Right cardiac atrium (tissue), 5 donors: ENCODE results near the gene SPON1. TPM values are rescaled to one million over a fixed set of nuclear protein-coding genes. Genes with fewer than 3 reads are reported as not detected.
"Not testable (repeated sequence)": the region's sequence is repeated elsewhere in the genome, so short reads cannot be mapped to it uniquely, and the experiment has no call there.

Experiments
- ATAC-seq, 2 donors: fragments of 200-7000 bp; cut with Tn5 transposase; one replicate each; pipeline versions ENCODE4 v1.8.0 to v1.9.1; 2020; ENCODE audit warnings: moderate library complexity in 2 of 2, mild to moderate bottlenecking in 1 of 2
- DNase-seq, 3 donors: peaks; one replicate each; pipeline ENCODE4 v3.0.0-alpha.2; 2020
- H3K27ac ChIP-seq: one replicate; pipeline ENCODE4 v1.5.1; 2013; ENCODE audit warnings: mild to moderate bottlenecking, low read length, control low read depth, moderate library complexity
- H3K27me3 ChIP-seq: one replicate; pipeline ENCODE4 v1.6.1; 2013; ENCODE audit not compliant: control insufficient read depth, insufficient read depth
- H3K4me1 ChIP-seq: one replicate; pipeline ENCODE4 v1.6.1; 2013; ENCODE audit warnings: low read length; ENCODE audit not compliant: control insufficient read depth, insufficient read depth
- H3K4me3 ChIP-seq: one replicate; pipeline ENCODE4 v1.5.1; 2013; ENCODE audit warnings: low read length, control low read depth
- H3K9me3 ChIP-seq: one replicate; pipeline ENCODE4 v1.6.1; 2013; ENCODE audit warnings: low read length; ENCODE audit not compliant: control insufficient read depth
- WGBS: extraction: QIAGEN DNeasy Blood & Tissue Kit; methylation state at CpG from one replicate; pipeline ENCODE4 v1.1.7; 2013; 5-methylcytosine and 5-hydroxymethylcytosine counted together
- intact Hi-C, 4 donors: fragments of 100-400 bp; cut with DNase I; formaldehyde crosslinking; loops; one replicate each; pipeline versions ENCODE4 v1.11.0 to v1.14.0; 2022 to 2023
- long read RNA-seq, 4 donors: library from polyadenylated mRNA; unstranded; transcript quantifications; one replicate each; pipeline ENCODE4 v2.0.0, GENCODE V29; 2020 to 2021
- polyA plus RNA-seq: library from polyadenylated mRNA; stranded (reverse); fragments of 200-250 nt; gene quantifications from one replicate; pipeline ENCODE4 v1.2.3, GENCODE V29; 2013
- total RNA-seq, 4 donors: library from RNA; stranded (reverse); fragmentation: NEBNext Ultra II Directional; extraction: Animal tissue kit (Norgen Biotek cat#: 25700); gene quantifications; one replicate each; pipeline ENCODE4 v1.2.1, GENCODE V29; 2021
- donor health status: healthy with polysubstance abuse.
- donor health status: DM: no; HTN: yes; CAD: no.
- donor health status: DM: no; HTN: no; CAD: no.
- donor health status: DM: no; HTN: yes; CAD: no; lungs with severe emphysema.
- donor health status: DM: yes; HTN: yes; CAD: no.

The SPON1 gene
- total RNA-seq (10 to 100 TPM; 22.7 to 32.7 (median 28.3) TPM), polyA plus RNA-seq (12.6 TPM)
- long read RNA-seq, donor 1, full-length matches to known transcripts = 20 of 37 reads
- long read RNA-seq, donor 1, partial matches to known transcripts = 15 of 37 reads
- long read RNA-seq, donor 1, other reads (novel, unspliced or antisense) = 2 of 37 reads
- long read RNA-seq, donor 2, full-length matches to known transcripts = 7 of 13 reads
- long read RNA-seq, donor 2, partial matches to known transcripts = 3 of 13 reads
- long read RNA-seq, donor 2, other reads (novel, unspliced or antisense) = 3 of 13 reads
- long read RNA-seq, donor 3, full-length matches to known transcripts = 51 of 74 reads
- long read RNA-seq, donor 3, partial matches to known transcripts = 17 of 74 reads
- long read RNA-seq, donor 3, other reads (novel, unspliced or antisense) = 6 of 74 reads
- long read RNA-seq, donor 4, full-length matches to known transcripts = 8 of 11 reads
- long read RNA-seq, donor 4, partial matches to known transcripts = 2 of 11 reads
- long read RNA-seq, donor 4, other reads (novel, unspliced or antisense) = 1 of 11 reads

DNA sequence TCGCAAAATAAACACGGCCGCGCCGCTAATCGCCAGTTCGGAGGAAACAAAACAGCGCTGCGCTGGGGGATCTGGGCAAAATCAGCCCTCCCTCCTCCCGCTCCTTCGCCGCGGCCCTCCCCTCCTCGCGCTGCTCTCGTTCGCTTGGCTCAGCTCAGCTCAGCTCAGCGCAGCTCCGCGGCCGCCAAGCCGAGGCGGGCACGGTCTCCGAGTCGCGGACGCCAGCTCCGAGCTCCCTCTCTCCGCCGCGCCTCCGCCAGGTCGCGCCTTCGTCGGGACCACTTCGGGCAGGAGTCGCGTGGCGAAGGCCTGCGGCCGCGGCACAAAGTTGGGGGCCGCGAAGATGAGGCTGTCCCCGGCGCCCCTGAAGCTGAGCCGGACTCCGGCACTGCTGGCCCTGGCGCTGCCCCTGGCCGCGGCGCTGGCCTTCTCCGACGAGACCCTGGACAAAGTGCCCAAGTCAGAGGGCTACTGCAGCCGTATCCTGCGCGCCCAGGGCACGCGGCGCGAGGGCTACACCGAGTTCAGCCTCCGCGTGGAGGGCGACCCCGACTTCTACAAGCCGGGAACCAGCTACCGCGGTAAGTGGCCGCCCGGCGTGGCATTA lies at the start of gene SPON1:
Gene SPON1, plus strand, starts transcription at position 162 of the 607 bp plus-strand sequence. Its CDS starts 182 bp downstream, at position 344.
- DNase-seq (peak; percentile 69 to 88 (median 88)), ATAC-seq (peak; percentile 88 to 90)
- intact Hi-C loops = no loop called here
- Histone ChIP-seq H3K4me3 (peak within 1 kb of the TSS; percentile 33), H3K27ac (peak within 1 kb of the TSS; percentile 7), H3K4me1 (no peaks in the 10 kb centered on the region), H3K9me3 (no peaks in the 10 kb centered on the region), H3K27me3 (no peaks in the 10 kb centered on the region)
- WGBS = under 1% methylated on average over 74 of the region's 74 CpGs

DNA sequence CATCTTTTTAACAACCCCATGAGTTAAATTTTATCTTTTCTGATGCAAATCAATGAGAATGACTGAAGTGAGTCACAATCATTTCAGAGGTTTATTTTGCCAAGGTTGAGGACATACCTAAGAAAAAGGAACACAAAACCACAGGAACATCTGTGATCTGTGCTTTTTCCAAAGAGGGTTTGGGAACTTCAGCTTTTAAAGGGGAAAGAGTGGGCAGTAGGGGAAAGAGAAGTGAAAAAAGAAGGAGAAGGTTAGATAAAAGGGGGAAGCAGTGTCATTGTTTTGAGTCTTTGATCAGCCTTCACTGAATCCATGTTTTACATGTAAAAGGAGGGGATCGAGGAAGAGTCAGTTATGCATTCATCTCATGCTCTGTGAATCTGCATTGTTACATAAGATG lies 45.3 kb upstream of the SPON1 start:
- Histone ChIP-seq H3K27me3 (no peaks in the 10 kb centered on the region), H3K27ac (no peak overlapping the region), H3K4me3 (no peak overlapping the region), H3K4me1 (no peaks in the 10 kb centered on the region), H3K9me3 (no peaks in the 10 kb centered on the region)
- intact Hi-C loops = no loop called here
- no peak for ATAC-seq
- WGBS = 64% methylated on average over 1 of the region's 1 CpG
- DNase-seq = no peak

DNA sequence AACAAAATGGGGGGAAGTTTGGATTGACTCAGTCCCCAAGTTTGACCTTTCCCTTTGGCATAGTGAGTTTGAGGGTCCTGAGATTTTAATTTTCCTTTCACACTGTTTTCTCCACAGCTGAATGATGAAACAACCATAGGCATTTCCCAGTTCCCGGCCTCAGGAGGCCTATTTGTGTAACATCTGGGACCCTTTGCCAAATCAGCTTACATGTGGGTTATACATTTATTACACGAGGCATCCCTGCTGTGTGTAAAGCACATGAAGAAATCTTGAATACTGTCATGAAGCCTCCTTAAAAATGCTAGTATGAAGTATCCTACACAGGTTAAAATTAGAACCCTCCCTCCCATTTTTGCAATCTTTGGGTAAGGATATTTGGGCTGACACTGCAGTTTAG lies 44.6 kb upstream of the SPON1 start:
- DNase-seq (no peak), ATAC-seq (no peak)
- no peaks in the 10 kb centered on the region for H3K4me1 ChIP-seq
- H3K9me3 ChIP-seq = no peaks in the 10 kb centered on the region
- no peak overlapping the region for H3K4me3 ChIP-seq
- 57% methylated on average over 2 of the region's 2 CpGs for WGBS
- intact Hi-C loops = no loop called here
- H3K27ac ChIP-seq = no peak overlapping the region
- H3K27me3 ChIP-seq = no peaks in the 10 kb centered on the region

DNA sequence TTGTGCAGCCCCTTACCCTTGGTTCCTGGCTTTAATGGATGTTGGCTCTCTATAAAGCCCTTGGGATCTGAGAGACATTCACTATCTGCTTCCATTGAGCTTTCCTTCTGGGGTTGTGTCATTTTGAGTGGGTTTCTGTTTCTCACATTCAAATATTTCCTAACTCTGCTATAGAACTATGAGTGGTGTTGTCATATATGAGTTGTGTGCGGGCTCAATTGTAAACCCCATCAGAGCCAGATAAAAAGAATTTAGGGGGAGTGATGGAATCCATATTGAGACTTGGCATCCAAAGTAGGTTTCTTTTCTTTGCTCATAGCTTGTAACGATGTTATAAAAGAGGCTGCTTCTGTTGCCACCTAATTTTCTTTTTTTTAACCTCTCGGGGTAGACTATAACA lies 41.8 kb upstream of the SPON1 start:
- no peaks in the 10 kb centered on the region for H3K9me3 ChIP-seq
- DNase-seq = no peak
- no peak overlapping the region for H3K4me3 ChIP-seq
- H3K4me1 ChIP-seq = no peaks in the 10 kb centered on the region
- H3K27ac ChIP-seq = no peak overlapping the region
- intact Hi-C loops = no loop called here
- H3K27me3 ChIP-seq = no peaks in the 10 kb centered on the region
- 64% methylated on average over 3 of the region's 3 CpGs for WGBS
- ATAC-seq = no peak

DNA sequence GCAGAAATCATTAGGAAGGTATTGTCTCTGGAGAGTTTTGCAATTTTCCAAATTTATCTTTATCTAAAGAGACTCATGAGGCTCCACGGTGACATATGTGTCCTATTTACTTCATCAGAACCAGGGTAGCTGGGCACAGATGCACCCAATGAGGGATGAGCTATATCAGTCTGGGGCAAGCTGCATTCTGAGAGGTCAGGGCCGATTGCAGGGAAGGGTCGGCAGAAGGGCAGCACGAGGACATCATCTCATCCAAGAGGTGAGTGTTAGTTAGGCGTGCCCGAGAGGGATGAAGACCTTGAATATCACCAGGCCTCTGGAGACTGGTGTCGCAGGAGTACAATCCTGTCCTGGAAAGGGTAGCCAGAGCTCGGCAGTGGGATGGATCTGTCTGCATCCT lies 41.0 kb upstream of the SPON1 start:
- no peak overlapping the region for H3K4me3 ChIP-seq
- WGBS = 72% methylated on average over 8 of the region's 8 CpGs
- H3K27me3 ChIP-seq = no peaks in the 10 kb centered on the region
- H3K4me1 ChIP-seq = no peaks in the 10 kb centered on the region
- H3K9me3 ChIP-seq = no peaks in the 10 kb centered on the region
- no peak for ATAC-seq
- no peak overlapping the region for H3K27ac ChIP-seq
- DNase-seq = no peak
- intact Hi-C loops = no loop called here

DNA sequence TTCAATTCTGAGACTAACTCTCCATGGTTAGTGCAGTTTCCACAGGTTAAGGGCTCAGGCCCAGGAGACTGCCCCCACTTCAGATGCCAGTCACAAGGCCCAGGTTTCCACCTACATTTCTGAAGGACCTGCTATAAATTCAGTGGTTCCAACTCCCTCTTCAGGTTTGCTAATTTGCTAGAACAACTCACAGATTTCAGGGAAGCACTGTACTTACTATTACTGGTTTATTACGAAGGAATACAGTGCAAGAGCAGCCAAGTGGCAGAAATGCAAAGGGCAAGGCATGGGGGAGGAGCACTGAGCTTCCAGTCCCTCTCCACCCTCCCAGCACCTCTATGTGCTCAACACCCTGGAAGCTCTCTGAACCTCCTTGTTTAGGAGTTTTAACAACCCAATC lies 39.3 kb upstream of the SPON1 start:
- no peak for DNase-seq
- ATAC-seq = no peak
- intact Hi-C loops = no loop called here
- no peaks in the 10 kb centered on the region for H3K27me3 ChIP-seq
- H3K4me3 ChIP-seq = no peak overlapping the region
- no peaks in the 10 kb centered on the region for H3K4me1 ChIP-seq
- H3K9me3 ChIP-seq = no peaks in the 10 kb centered on the region
- WGBS = 76% methylated on average over 1 of the region's 1 CpG
- H3K27ac ChIP-seq = no peak overlapping the region

DNA sequence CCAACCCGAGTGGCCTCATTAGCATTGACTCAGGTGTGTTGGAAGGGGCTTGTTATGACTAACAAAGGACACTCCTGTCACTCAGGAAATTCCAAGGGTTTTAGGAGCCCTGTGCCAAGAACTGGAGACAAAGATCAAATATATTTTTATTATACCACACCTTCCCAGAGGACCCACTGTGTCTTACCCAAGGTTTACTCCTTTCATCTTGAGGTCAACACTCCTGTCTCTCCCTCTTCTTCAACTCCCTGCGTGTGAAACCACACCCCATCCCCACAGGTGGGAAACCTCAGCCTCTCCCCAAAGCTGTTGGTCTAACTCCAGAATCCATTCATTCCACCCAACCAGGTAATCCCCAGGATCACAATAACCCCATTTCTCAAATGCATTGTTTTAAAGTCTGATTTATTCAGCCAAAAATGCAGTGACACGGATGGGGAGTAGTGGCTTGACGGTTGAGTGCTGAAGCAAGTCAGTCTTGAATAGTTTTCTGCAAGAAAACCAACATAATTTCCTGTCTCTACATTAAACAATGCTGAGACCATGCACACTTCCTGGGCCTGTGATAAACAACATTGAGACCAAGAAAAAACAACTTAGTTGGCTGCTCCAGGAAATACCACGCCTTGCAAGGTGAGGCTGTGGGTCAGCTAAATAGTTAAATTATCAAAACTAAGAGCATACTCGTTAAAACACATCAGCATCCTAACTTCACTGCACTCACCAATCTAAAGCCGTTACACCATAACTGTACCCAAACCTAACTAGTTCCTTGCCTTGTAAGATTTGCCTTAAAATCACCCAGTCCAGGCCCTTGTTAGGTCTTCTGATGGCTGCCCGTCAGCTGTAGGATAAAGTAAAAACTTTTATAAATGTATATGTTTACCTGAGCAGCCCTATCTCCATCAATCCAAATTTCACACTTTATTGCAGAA lies 38.5 kb upstream of the SPON1 start:
- WGBS = 62% methylated on average over 8 of the region's 8 CpGs
- intact Hi-C loops = no loop called here
- Histone ChIP-seq H3K4me1 (no peaks in the 10 kb centered on the region), H3K4me3 (no peak overlapping the region), H3K9me3 (no peaks in the 10 kb centered on the region), H3K27me3 (no peaks in the 10 kb centered on the region), H3K27ac (no peak overlapping the region)
- ATAC-seq = no peak
- DNase-seq = no peak

DNA sequence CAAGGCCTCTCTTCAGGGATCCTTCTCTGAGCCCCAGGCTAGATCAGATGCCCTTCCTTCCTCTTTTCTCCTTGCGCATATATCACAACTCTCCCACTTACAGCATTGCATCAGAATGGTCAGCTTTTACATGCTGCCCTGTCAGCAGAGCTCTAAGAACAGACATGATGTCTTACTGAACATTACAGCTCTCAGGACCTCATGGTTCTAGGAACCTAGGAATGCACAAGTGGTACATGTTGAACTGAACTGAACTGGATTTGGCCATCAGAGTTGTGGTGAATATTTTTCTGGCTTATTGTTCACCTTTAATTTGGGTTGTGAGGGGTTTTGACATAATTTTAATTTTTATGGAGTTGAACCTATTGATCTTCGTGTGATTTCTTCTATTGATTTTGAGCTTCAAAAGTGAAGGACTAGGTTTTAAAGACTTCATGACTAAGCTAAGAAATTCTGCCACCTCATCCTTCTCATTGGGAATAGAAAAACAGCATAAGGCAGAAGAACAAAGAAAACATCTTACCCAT lies 37.7 kb upstream of the SPON1 start:
- Histone ChIP-seq H3K9me3 (no peaks in the 10 kb centered on the region), H3K27ac (no peak overlapping the region), H3K4me3 (no peak overlapping the region), H3K4me1 (peaks cover 2% of the 10 kb centered on the region), H3K27me3 (no peaks in the 10 kb centered on the region)
- peak; percentile 39 to 54 for ATAC-seq
- intact Hi-C loops = no loop called here
- no peak for DNase-seq
- 85% methylated on average over 2 of the region's 2 CpGs for WGBS

DNA sequence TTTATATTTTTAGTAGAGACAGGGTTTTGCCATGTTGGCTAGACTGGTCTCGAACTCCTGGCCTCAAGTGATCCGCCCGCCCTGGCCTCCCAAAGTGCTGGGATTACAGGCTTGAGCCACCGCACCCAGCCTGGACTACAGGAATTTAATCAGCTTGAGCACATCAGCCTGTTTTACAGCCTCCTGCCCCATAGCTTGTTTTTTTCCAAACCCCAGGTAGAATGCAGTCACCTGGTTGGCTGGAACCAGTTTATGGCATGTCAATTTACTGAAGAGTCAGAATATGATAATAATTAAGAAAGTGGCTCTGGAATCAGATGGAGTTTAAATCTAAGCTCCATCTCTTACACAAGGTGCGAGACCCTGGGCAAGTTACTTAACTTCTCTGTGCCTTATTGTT lies 36.2 kb upstream of the SPON1 start:
- H3K9me3 ChIP-seq, DNase-seq, ATAC-seq, H3K27me3 ChIP-seq, H3K4me1 ChIP-seq, H3K27ac ChIP-seq, H3K4me3 ChIP-seq, intact Hi-C loops: not testable (repeated sequence)
- WGBS = 96% methylated on average over 5 of the region's 5 CpGs

DNA sequence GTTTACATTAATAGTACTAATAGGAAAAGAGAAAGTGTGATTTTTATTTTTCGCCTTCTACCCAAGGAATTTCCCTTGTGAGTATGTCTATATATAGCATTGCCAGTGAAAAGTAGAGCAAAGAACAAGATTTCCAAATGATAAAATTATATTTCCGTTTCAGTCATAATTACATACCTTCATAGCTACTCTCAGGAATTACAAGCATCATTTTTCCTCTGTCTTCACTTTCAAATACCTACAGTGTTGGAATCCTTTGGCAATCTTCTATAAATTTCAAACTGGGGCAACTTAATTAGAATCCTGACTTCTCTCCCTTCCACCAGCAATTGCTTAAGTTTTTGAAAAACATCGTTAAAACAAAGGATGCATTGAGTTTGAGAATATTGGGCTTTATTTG lies 35.5 kb upstream of the SPON1 start:
- intact Hi-C loops = no loop called here
- Histone ChIP-seq H3K27me3 (no peaks in the 10 kb centered on the region), H3K4me3 (no peak overlapping the region), H3K4me1 (peaks cover 2% of the 10 kb centered on the region), H3K27ac (no peak overlapping the region), H3K9me3 (no peaks in the 10 kb centered on the region)
- DNase-seq (no peak), ATAC-seq (no peak)
- WGBS = 68% methylated on average over 3 of the region's 3 CpGs
